GM19023 (cell line): ENCODE measurements around the gene APEX1.
"Not testable (repeated sequence)": the region's sequence is repeated elsewhere in the genome, so short reads cannot be mapped to it uniquely, and the experiment has no call there.

Source experiments
- ATAC-seq: cut with Tn5 transposase; IDR thresholded peaks from one replicate; pipeline ENCODE4 v1.9.1; 2021; ENCODE audit warnings: mild to moderate bottlenecking, moderate library complexity; ENCODE audit not compliant: unreplicated experiment

The APEX1 gene

DNA sequence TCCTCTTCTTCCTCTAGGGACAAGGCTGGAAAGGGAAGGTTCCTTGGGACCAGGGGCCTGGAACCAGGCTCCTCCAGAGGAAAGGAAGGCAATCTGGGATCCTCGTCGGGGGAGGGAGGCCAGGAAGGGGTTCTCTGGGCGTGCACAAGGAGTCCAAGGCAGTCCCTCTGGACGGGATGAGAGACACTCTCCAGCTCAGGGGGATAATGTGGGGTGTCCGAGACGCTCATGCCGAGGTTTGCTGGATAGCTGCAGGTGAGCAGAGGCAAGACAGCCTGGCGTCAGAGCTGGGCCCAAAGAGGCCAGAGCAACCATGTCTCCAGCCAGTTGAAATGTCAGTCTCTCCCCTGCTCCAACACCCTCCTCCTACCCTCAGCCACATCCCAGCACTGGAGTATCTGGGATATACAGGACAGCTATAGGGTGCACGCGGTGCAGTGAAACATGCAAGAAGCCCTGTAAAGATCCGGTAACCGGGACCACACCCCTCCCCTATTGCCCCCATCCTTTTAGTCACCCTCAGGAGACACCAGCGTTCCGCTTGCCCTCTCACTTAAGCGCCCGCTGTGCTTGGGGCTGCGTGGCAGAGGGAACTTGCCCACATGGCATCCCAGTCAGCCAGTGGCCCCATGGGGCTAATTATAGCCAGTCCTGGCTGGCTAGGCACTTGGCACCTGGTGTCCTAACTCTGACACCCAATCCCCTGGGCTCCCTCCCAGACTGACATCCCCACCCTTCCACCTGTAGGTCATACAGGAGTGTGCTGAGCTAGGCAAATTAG, 19.3 kb upstream of the APEX1 start, which contains the start of gene KLHL33:
TSS of gene KLHL33 (minus strand) at position 585 of the 781 bp plus-strand sequence. CDS start at position 230, 355 bp downstream.
- ATAC-seq: no peak

DNA sequence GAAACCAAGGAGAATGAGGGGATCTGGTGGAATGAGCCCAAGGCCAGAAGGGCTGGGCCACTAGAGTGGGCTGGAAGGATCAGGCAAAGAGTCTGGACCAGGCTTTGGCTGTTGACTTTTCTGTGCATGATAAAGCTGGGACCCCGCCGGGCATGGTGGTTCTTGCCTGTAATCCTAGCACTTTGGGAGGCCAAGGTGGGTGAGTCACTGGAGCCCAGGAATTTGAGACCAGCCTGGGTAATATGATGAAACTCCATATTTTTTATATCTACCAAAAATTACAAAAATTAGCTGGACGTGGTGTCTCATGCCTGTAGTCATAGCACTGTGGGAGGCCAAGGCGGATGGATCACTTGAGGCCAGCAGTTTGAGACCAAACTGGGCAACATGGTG, 18.7 kb upstream of the APEX1 start:
- no peak for ATAC-seq

DNA sequence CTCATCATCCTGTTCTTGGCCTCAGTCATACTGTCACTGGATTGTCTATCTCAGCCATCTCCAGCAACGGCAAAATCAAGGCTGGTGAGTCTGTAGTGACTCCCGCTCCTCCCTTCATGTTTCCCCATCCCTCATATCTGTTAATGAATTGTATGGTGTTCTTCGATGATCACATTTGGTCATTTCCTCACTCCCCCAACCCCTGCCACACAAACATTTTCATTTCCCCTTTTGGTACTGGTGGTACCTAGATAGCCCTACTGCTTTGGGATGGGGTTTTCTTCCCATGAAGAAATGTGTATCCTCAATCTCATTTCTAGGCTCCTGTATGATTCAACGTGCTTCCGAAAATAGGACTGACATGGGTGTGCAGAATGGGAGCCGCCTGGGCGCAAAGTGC, 16.4 kb upstream of the APEX1 start:
- no peak for ATAC-seq

DNA sequence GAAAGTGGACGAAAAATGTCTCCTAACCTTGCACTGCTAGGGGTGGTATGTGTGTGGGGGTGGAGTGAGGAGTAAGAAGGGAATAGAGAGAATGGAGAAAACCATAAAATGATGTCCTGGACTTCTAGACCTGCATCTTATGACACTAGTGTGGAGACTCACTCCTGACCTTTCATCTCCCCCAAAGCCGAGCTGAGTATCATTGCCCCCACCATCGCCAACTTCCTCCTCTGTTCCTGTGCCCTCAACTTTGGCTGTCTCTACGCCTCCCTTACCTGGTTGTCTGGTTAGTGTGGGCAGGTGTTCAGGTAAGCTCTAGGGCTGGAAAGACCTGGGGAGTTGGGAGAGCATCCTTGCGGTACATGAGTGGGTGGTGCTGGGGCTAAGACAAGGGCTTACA, 14.6 kb upstream of the APEX1 start:
- no peak for ATAC-seq

DNA sequence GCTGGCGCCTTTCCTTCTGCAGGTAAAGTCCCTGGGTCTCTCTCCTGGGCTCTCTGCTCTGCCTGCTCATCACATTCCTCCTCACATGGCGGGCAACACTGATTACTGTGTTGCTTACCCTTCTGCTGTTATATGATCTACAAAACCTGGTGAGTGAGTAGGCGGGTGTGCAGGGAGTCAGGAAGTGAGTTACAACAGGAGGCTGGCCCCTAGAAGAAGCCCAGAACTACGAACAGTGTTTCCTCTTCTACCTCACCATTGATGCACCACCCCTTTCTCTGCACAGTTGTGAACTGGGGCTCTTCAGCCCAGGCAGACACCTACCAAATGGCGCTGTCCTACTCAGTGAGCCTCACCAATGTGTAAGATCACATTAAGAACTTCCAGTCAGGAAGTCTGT, 14.1 kb upstream of the APEX1 start:
- ATAC-seq: no peak

DNA sequence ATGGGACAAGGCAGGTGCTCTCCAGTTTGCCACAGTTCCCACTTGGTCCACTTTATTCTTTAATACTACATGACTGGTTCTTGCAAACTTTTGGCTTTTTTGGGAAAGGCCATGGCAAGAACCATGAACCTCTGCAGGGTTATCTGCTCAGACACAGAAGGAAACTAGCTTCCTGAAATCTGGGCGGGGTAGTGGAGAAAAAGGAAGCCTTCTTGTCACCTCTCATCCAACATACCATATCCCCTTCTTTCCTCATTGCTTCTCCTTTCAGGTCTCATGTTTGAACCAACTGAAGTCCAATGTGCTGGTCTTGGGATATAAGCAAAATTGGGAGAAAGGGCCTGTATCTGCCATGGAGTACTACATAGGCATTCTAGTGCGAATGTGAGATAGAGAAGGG, 13.6 kb upstream of the APEX1 start:
- no peak for ATAC-seq

DNA sequence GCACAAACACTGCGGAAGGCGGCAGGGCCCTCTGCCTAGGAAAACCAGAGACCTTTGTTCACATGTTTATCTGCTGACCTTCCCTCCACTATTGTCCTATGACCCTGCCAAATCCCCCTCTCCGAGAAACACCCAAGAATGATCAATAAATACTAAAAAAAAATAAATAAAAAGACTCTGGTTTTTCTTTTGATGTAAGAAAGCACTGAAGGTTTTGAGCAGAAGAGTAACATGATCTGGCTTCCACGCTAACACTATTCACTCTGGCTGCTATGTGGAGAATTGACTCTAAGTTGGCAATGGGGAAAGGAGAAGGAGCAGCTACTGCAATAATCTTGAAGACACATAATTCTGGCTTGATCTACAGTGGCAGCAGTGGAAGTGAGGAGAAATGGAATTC, 11.4 kb upstream of the APEX1 start:
- ATAC-seq: not testable (repeated sequence)

DNA sequence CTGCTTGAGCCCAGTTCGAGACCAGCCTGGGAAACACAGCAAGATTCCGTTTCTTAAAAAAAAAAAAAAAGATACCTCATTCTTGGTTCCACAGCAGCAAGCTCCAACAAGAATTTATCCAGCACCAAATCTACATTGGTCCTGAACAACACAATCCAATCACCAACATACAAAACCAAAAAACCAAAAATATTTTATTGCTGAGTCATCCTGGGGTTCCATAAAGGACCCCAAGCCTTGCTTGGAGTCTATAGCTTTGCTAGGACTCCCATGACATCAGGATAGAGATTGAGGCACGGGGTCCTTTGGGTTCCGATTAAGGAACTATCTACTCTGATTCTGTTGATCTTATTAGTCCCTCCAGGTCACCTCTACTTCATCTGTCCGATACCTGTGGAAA, 8.1 kb upstream of the APEX1 start:
- ATAC-seq: no peak

DNA sequence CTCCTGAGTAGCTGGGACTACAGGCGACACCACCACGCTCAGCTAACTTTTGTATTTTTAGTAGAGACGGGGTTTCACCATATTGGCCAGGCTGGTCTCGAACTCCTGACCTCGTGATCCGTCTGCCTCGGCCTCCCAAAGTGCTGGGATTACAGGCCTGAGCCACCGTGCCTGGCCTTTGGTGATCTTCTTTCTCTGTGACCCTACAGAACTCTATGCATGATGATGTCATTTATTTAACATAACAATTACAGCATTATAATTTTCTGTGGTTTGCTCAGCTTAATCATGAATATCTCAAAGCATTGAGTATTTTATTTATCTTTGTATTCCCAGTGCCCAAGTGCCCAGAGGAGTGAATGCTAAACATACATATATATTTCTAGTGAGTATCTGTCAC, 2.2 kb upstream of the APEX1 start:
- ATAC-seq: not testable (repeated sequence)

DNA sequence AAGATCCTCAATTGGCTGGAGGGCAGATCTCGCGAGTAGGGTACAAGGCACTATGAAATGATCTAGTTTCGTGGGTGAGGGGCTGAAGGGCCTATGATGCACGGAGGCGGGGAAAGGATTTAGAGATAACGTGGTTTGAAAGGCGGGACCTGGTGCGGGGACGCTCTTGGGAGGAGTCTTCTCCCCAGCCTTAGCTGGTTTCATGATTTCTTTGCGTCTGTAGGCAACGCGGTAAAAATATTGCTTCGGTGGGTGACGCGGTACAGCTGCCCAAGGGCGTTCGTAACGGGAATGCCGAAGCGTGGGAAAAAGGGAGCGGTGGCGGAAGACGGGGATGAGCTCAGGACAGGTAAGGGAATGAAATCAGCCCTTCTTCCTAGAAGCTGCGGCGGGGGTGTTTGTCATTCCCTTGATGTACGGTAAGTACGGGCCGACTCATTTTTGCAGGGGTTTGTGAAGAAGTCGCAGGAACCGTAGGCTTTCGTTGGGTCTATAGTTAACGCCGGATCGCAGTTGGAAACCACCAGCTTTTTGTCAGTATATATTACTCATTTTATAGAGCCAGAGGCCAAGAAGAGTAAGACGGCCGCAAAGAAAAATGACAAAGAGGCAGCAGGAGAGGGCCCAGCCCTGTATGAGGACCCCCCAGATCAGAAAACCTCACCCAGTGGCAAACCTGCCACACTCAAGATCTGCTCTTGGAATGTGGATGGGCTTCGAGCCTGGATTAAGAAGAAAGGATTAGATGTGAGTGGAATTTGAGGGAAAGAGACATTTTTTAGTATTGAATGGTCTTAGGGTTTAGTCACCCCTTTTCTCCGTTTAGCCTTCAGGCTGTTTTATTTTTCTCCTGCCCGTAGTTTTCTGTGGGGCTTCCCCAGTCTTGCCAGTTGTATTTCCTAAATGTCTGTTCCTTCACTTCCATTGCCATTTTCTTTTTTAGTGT, 602 bp downstream of the APEX1 start:
- peak; percentile 55 for ATAC-seq

DNA sequence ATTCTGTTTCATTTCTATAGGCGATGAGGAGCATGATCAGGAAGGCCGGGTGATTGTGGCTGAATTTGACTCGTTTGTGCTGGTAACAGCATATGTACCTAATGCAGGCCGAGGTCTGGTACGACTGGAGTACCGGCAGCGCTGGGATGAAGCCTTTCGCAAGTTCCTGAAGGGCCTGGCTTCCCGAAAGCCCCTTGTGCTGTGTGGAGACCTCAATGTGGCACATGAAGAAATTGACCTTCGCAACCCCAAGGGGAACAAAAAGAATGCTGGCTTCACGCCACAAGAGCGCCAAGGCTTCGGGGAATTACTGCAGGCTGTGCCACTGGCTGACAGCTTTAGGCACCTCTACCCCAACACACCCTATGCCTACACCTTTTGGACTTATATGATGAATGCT, 1.9 kb downstream of the APEX1 start:
- ATAC-seq: no peak

DNA sequence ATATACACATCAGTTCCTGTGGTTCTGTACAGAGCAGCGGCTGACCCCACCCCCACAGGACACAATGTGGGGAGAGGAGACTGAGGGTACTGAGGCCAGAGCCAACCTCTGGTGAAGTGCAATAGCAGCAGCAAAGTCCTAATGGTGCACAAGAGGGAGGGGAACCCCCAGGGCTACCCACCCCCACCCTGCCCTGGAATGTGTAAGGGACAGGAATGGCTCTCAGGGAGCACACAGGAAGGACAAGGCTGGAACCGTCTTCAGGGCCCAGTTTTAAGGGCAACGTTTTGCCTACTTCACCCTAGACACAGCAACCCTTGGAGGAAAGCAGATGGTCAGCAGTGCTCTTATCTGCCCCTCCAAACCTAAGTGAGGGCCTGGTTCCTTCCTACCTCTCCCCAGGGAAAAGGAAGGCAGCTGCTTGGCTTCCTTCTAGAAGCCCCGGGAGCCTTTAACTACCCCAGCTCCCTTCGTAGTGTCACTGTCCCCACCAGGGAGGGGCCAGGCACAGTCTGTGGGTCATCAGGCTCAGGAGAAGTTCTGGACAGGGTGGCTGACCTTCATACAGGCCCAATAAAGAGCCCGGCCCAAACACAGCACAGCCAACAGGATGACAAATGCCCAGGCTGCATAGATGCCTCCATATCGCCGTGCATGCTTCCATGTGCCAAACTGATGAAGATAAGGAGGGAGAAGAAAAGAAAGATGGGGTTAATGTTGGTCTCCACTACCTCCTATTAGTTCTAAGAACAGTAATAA, 3.2 kb downstream of the APEX1 start:
- ATAC-seq: no peak

DNA sequence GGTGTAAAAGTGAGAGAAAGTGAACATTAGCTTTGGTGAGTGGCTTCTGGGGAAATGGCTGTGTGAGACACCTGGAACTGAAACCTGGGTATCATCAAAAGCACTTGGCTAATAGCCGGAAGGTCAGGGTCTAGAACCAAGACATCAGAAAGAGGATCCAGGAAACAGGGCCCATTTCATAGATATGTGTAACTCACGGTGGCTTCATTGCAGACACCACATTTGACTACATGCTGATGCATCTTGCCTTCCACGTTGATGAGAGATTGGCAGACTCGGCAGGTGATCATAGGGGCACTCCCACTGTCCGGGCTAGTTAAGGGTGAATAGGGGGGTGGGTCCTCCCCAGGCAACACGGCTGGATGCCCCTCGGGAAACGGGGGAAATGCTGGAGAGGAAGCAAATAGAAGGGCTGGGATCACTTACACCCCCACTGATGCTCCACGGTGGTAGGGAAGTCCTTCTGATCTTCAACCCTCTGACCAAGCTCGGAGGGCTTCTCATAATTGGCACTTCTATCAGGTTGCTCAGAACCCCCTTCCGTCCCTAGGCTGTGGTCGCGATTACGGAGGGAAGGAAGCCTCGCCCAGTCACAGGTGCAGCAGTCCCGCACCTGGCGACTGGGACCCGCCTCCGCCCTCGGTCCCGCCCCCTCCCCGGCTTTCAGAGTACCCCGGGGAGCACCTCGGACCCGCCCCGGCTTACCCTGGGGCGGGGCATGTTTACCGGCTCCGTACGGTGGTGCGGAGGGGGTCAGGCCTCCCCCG, 5.6 kb downstream of the APEX1 start:
- ATAC-seq: peak; percentile 15

DNA sequence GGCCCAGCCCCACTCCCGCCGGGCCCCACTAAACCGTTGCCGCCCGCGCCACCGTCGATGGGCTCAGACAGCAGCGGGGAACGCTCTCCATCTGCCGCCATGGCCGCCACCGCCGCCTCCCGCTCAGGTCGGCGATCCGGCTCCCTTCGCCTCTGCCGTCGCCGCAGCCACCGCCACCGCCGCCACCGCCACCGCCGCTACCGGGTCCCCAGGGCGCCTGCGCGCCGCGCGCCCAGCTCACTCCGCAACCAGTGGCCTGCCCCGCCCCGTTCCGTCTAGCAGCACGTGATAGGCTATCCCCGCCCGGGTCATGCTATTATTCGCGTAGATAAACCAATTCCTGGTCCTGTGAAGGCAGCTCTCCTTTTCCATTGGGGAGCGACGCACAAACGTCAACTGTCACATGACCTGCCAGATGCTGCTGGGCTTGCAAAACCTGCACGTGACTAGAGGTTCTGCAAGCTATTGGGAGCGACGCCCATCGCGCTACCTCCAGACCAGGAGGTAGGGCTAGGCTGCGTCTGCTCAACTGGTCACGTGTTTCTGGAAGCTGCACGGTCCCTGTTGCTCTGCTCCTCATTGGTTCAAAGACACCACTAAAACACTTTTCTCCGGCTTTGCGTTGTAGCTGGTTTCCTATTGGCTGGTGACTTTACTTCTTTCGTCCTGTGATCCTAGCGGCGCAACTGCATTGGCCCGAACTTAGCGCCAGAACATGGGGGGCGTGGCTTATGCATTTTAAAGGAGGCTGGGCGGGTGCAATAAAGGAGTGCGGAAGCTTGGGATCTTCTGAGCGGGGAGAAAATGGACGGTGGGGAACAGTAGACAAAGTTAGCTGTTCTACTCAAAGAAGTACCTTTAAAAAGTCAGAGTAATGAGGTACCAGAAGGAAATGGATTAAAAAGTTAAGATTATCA, 6.5 kb downstream of the APEX1 start, which contains the start of gene PIP4P1:
TSS of gene PIP4P1 (minus strand) at position 210 of the 917 bp plus-strand sequence. CDS start at position 101, 109 bp downstream.
- peak; percentile 94 for ATAC-seq

DNA sequence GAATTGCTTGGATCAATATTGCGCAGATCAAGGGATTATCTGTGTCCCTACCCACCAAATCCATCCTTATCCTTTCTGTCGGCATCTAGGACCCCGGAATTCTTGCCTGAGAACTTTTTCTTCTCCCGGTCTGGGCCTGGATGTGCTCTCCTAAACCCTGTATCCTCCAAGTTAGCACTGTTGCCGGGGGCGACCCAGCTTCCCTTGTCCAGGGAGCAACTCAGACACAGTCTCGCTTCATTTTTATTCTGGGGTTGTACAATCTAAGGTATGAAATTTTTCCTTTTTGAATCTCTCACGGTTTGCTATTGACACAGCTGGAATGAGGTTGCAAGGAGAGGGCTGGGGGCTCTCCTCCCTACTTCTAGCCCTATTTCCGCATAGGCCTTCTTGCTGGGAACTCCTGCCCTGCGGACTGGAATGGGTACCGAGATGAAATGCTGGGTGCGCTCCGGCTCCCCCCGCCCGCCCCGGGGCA, 13.8 kb downstream of the APEX1 start:
- peak; percentile 2 for ATAC-seq

DNA sequence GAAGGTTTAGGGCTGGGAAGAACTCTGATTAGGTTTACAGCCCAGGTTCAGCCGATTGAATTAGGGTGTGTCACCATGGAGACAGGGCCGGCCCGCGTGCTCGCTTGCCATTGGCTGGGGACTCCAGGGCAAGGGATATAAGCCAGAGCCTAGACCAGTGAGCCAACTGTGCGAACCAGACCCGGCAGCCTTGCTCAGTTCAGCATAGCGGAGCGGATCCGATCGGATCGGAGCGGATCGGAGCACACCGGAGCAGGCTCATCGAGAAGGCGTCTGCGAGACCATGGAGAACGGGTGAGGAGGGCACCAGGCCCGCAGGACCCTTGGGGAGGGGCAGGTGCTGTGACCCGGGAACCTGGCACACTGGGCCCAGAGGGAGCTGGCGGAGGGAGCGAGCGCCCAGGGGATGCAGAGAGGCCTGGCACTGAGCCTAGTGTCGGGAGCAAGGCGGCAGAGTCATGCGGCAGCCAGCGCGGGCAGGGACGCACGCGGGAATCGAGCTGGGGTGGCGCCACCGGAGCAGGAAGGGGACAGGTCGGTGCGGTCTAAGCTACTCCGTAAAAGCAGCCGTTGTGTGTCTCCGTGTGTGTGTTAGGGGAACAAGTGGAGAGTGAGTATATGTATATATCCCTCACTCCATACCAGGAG, 14.3 kb downstream of the APEX1 start, which contains the start of gene PNP:
TSS of gene PNP (plus strand) at position 165 of the 648 bp plus-strand sequence. CDS start at position 284, 119 bp downstream.
- peak; percentile 98 for ATAC-seq

DNA sequence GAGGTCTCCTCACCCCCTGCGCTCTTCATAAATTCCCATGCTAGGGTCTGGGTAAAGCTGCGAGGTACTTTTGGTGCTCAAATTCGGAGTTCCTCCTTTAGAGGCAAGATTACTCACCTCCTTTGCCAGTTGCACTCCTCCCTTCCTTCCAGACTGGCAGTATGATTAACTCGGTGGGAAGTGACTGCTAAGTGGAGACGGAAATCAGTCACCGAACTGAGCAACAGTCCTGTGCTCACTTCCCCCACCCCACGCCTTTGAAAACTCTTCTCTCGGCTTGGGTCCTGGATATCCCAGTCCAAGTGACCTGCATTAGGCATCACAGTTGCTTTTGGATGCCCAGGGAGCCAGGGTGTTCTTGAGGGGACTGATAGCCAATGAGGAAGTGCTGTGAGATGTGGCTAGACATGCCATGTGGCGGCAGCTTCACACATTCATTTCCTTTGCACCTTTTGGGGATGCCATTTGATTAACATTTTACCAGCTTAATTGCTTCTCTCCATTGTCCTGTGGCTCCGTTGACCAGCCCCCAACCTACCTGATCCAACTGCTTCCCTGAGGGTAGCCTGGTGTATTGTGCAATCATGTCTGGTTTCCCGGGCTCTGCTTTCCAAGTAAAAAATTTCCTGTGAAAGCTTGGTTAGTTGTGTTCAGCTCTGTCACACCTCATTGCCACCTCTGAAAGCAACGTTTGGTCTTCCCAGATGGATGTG, 15.0 kb downstream of the APEX1 start:
- peak; percentile 33 for ATAC-seq

DNA sequence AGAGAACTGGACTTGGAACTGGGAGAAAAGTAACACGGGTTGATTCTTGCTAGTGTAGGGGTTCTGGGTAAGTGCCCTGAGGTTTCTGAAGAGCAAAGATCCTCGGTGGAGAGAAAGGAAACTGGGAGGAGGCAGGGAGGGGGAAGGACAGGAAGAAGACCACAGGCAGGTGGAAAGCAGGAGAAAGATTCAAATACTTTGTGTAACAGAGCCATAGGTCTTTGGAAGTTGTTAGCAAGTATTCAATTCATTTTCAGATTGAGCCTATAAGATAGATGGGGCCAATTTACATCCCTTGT, 15.5 kb downstream of the APEX1 start:
- no peak for ATAC-seq
